NCI-H510A treated with DMSO at 0.1 percent for 48 hours (cell line): ENCODE results near the gene OR52K2.
"Not testable (repeated sequence)": the region's sequence is repeated elsewhere in the genome, so short reads cannot be mapped to it uniquely, and the experiment has no call there.

Source experiments
- DNase-seq: peaks from one replicate; lab custom pipeline; 2025; lab: John Stamatoyannopoulos, UW

OR52K2 gene

GRCh38 chr11:4448995-4449394 is at the start of gene OR52K2:
OR52K2 (plus strand) TSS chr11:4449295; CDS start chr11:4449340, 45 bp downstream.
- no peak for DNase-seq

- DNase-seq: not testable (repeated sequence)
These were observed 42.9 kb upstream of the OR52K2 start for GRCh38 chr11:4406206-4406605.

- DNase-seq: no peak
These were observed 32.8 kb upstream of the OR52K2 start for GRCh38 chr11:4416306-4416705.

GRCh38 chr11:4416816-4417215 is 32.3 kb upstream of the OR52K2 start:
- DNase-seq: no peak

- DNase-seq: no peak
These were observed 30.7 kb upstream of the OR52K2 start for GRCh38 chr11:4418403-4418802.

GRCh38 chr11:4430051-4430450 is 19.0 kb upstream of the OR52K2 start:
- no peak for DNase-seq

GRCh38 chr11:4433856-4434255 is 15.2 kb upstream of the OR52K2 start:
- DNase-seq: no peak

GRCh38 chr11:4436411-4436810 is 12.7 kb upstream of the OR52K2 start:
- no peak for DNase-seq

- no peak for DNase-seq
These were observed 7.6 kb upstream of the OR52K2 start for GRCh38 chr11:4441515-4441914.

- DNase-seq: no peak
These were observed 5.7 kb upstream of the OR52K2 start for GRCh38 chr11:4443232-4443891.

- no peak for DNase-seq
These were observed 4.0 kb downstream of the OR52K2 start for GRCh38 chr11:4453118-4453517.

GRCh38 chr11:4454021-4454420 is 4.9 kb downstream of the OR52K2 start:
- DNase-seq: no peak

GRCh38 chr11:4455419-4455818 is 6.3 kb downstream of the OR52K2 start:
- DNase-seq: no peak

- no peak for DNase-seq
These were observed 10.4 kb downstream of the OR52K2 start for GRCh38 chr11:4459500-4459899.

- DNase-seq: no peak
These were observed 11.1 kb downstream of the OR52K2 start for GRCh38 chr11:4460151-4460550.

GRCh38 chr11:4464216-4465159 is 15.4 kb downstream of the OR52K2 start:
- no peak for DNase-seq

GRCh38 chr11:4465407-4465806 is 16.3 kb downstream of the OR52K2 start:
- DNase-seq: no peak

GRCh38 chr11:4466131-4466870 is 17.2 kb downstream of the OR52K2 start:
- DNase-seq: no peak

- DNase-seq: no peak
These were observed 17.9 kb downstream of the OR52K2 start for GRCh38 chr11:4466871-4467442.

- no peak for DNase-seq
These were observed 18.9 kb downstream of the OR52K2 start for GRCh38 chr11:4467811-4468606.

- no peak for DNase-seq
These were observed 30.5 kb downstream of the OR52K2 start for GRCh38 chr11:4479644-4480043.
